Activated B cell treated with CpG ODN at 0.5 μM for 24 hours (primary cell): ENCODE results near the gene MAN2B1. TPM values are rescaled to one million over a fixed set of nuclear protein-coding genes. Genes with fewer than 3 reads are reported as not detected.

ENCODE experiments used
- ATAC-seq: fragments of 200-7000 bp; cut with Tn5 transposase; one replicate; pipeline ENCODE4 v1.10.0; 2021; ENCODE audit warnings: low read depth, mild to moderate bottlenecking, moderate library complexity
- CTCF ChIA-PET: fragments of 350-600 bp; sonication (Branson Sonifier 250); formaldehyde crosslinking; loops from one replicate; lab custom pipeline; 2021; ENCODE audit warnings: antibody characterized with exemption; lab: Charles Lee
- POLR2A ChIA-PET: fragments of 350-600 bp; sonication (Branson Sonifier 250); formaldehyde crosslinking; loops from one replicate; lab custom pipeline; 2021; ENCODE audit warnings: antibody characterized with exemption; lab: Charles Lee
- DNase-seq: peaks from one replicate; pipeline ENCODE4 v3.0.0; 2022
- H3K27ac Mint-ChIP-seq: one replicate; pipeline ENCODE4 v1.8.0; 2020; ENCODE audit warnings: mixed read lengths
- H3K27me3 Mint-ChIP-seq: one replicate; pipeline ENCODE4 v1.8.0; 2021; ENCODE audit warnings: mixed read lengths
- H3K36me3 Mint-ChIP-seq: one replicate; pipeline ENCODE4 v1.8.0; 2021; ENCODE audit warnings: low read depth, mixed read lengths
- H3K4me1 Mint-ChIP-seq: one replicate; pipeline ENCODE4 v1.8.0; 2021; ENCODE audit warnings: mixed read lengths
- H3K4me3 Mint-ChIP-seq: one replicate; pipeline ENCODE4 v1.8.0; 2020; ENCODE audit warnings: mild to moderate bottlenecking, mixed read lengths
- H3K9me3 Mint-ChIP-seq: one replicate; pipeline ENCODE4 v1.8.0; 2020; ENCODE audit warnings: mixed read lengths
- CTCF ChIP-seq: fragments of 200-600 bp; IDR thresholded peaks from one replicate; pipeline ENCODE4 v1.8.0; 2022; ENCODE audit warnings: antibody characterized with exemption, mild to moderate bottlenecking
- intact Hi-C: fragments of 100-400 bp; cut with micrococcal nuclease; formaldehyde crosslinking; loops from one replicate; pipeline ENCODE4 v1.15.1; 2024
- total RNA-seq: library from RNA; stranded (reverse); gene quantifications from 2 replicates; pipeline ENCODE4 v1.2.3, GENCODE V29; 2022

Gene MAN2B1
- total RNA-seq, 1 donor from 2014 or later, result 291 TPM

- ChIA-PET CTCF (interaction anchor here (1.5 kb wide), 1 partner anchor 28 kb away, joined by 4 read pairs; no protein-coding TSS in a partner anchor), POLR2A (interaction anchor here (0.6 to 2.2 kb wide), 4 partner anchors 10 to 104 kb away, joined by 3 to 20 read pairs (median 6); partner anchors contain the start of genes ZNF490 and ZNF791)
- no peaks in the 10 kb centered on the region for H3K27me3 Mint-ChIP-seq
- peaks cover 53% of the 10 kb centered on the region for H3K36me3 Mint-ChIP-seq
- peaks cover 74% of the 10 kb centered on the region for H3K4me1 Mint-ChIP-seq
- DNase-seq (no peak), ATAC-seq (no peak)
- intact Hi-C loops, result loop anchor here (2.0 to 5.0 kb wide), 4 partner anchors 54 to 743 kb away; partner anchors contain the start of genes TNPO2, ZNF563 and ZNF700
- TF ChIP-seq CTCF, result no peak
- H3K9me3 Mint-ChIP-seq, result no peaks in the 10 kb centered on the region
- peak overlapping the region; percentile 100 for H3K27ac Mint-ChIP-seq
- peak overlapping the region; percentile 97 for H3K4me3 Mint-ChIP-seq
Observed at GRCh38 chr19:12667731-12668302, 1.3 kb upstream of the MAN2B1 start.

DNA sequence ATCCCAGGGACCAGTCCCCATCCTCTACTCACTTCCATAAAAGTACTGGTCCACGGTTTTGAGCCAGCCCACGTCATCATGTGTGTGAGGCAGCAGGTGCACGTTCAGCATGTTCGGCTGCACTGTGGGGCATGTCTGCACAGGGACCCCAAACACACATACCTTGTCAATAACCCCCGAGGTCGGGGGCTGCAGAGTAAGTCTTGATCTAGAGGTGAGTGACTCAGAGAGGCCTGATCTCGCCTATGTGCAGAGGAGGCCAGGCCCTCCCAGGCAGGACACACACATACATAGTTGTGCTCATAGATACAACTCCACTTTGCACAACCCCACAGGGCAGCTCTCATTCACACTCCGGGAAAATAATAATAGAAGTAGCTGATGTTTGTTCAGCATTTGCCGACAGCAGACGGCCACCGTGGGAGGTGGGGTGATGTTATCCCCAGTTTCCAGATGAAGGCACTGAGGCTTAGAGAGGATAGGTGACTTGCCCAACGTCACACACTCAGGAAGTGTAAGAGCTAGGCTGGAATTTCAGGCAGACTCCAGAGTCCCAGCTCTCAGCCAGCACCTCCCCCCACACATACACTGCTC is 774 bp downstream of the MAN2B1 start:
- CTCF ChIA-PET, result interaction anchor here (0.6 to 2.1 kb wide), 6 partner anchors 24 to 176 kb away, joined by 3 to 11 read pairs (median 3); no protein-coding TSS in a partner anchor
- peak; percentile 39 for DNase-seq

DNA sequence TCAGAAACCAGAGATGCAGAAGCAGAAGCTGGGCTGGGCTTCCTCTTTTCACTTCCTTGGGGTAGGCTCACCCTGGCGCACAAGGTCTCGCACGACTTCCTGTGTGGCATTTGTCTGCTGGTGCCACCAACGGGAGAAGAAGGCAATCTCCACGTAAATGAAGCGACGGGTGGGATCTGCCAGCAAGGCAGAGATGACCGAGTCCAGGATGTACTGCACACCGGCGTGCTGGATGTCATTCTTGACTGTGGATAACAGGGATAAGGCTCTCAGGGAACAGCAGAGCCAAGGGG is 1.3 kb downstream of the MAN2B1 start:
- Mint-ChIP-seq H3K9me3 (no peaks in the 10 kb centered on the region), H3K36me3 (peaks cover 63% of the 10 kb centered on the region), H3K4me1 (peaks cover 63% of the 10 kb centered on the region), H3K27me3 (no peaks in the 10 kb centered on the region), H3K27ac (peak overlapping the region; percentile 93), H3K4me3 (peak overlapping the region; percentile 97)
- ATAC-seq (peak; percentile 68), DNase-seq (peak; percentile 64)
- no peak for TF ChIP-seq CTCF
- intact Hi-C loops, result loop anchor here (1.0 to 5.0 kb wide), 6 partner anchors 25 to 333 kb away; partner anchors contain the start of genes TNPO2 and ZNF563
- CTCF ChIA-PET, result interaction anchor here (0.6 to 2.1 kb wide), 4 partner anchors 23 to 101 kb away, joined by 3 to 11 read pairs (median 4); no protein-coding TSS in a partner anchor
- POLR2A ChIA-PET, result interaction anchor here (0.9 to 3.4 kb wide), 8 partner anchors 10 to 741 kb away, joined by 3 to 74 read pairs (median 8); partner anchors contain the start of genes DHPS, GET3, ZNF490 and ZNF700

More for the DNA sequence above, 774 bp downstream of the MAN2B1 start:
- H3K4me1 Mint-ChIP-seq, result peaks cover 68% of the 10 kb centered on the region
- H3K36me3 Mint-ChIP-seq, result peaks cover 58% of the 10 kb centered on the region
- intact Hi-C loops, result loop anchor here (1.0 to 5.0 kb wide), 8 partner anchors 25 to 333 kb away; partner anchors contain the start of genes TNPO2, ZNF490, ZNF563 and ZNF564
- peak; percentile 35 for ATAC-seq
- peak overlapping the region; percentile 93 for H3K27ac Mint-ChIP-seq
- TF ChIP-seq CTCF, result no peak
- POLR2A ChIA-PET, result interaction anchor here (0.5 to 3.4 kb wide), 21 partner anchors 8 to 1203 kb away, joined by 3 to 74 read pairs (median 5); partner anchors contain the start of genes DHPS, FBXW9, GET3 and JUNB
- no peaks in the 10 kb centered on the region for H3K9me3 Mint-ChIP-seq
- H3K4me3 Mint-ChIP-seq, result peak overlapping the region; percentile 97
- no peaks in the 10 kb centered on the region for H3K27me3 Mint-ChIP-seq

DNA sequence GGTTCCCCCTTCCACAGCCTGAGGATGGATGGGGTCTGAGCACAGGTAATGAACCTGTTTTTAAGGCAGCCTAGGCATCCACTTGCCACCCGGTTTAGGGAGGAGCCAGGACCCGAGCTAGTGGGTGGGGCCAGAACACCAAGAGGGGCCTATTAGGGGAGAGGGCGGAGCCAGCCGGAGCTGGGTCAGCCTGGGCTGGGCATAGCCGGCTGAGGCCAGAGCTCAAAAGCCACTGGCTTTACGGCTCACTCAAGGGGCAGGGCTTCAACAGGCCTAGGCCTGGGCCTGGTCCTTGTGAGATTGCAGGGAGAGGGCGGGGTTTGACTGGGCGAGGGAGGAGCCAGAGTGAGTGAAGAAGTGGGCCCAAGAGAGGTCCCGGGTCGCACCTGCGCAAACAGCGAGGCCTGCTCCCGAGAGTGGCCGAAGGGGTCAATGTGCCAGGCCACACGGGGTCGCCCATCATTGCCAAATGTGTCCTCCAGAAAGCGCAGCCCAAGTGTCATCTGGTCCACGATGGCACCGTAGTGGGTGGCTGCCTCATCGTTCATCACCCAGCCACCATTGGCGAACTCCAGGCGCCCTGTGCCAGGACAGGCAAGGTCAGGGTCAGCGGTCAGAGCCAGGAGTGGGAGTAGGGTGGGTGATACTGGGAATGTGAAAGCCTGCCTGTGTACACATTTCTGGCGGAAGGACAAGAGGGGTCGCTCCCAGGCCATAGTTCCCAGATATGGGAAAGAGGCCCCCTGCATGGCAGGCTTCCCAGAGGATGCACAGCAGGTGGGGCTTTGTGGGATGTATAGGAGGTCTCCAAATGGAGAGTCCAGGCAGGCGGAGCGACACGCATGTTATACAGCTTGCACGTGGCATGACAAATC is 1.9 kb downstream of the MAN2B1 start:
- DNase-seq (no peak), ATAC-seq (no peak)
- Mint-ChIP-seq H3K4me3 (peak overlapping the region; percentile 97), H3K36me3 (peaks cover 67% of the 10 kb centered on the region), H3K4me1 (peaks cover 59% of the 10 kb centered on the region), H3K27ac (peak overlapping the region; percentile 93), H3K27me3 (no peaks in the 10 kb centered on the region), H3K9me3 (no peaks in the 10 kb centered on the region)
- intact Hi-C loops, result loop anchor here (1.0 to 5.0 kb wide), 6 partner anchors 24 to 332 kb away; partner anchors contain the start of genes TNPO2 and ZNF563
- POLR2A ChIA-PET, result interaction anchor here (0.9 to 3.4 kb wide), 8 partner anchors 10 to 740 kb away, joined by 3 to 74 read pairs (median 8); partner anchors contain the start of genes DHPS, GET3, ZNF490 and ZNF700
- TF ChIP-seq CTCF, result no peak
- CTCF ChIA-PET, result interaction anchor here (1.8 to 2.1 kb wide), 2 partner anchors 25 to 101 kb away, joined by 6 to 11 read pairs; no protein-coding TSS in a partner anchor
